Posterior vena cava (tissue), 2 donors: Measurements from ENCODE around the gene SH3BGRL2. TPM values are rescaled to one million over a fixed set of nuclear protein-coding genes. Genes with fewer than 3 reads are reported as not detected.
"Not testable (repeated sequence)": the region's sequence is repeated elsewhere in the genome, so short reads cannot be mapped to it uniquely, and the experiment has no call there.

Experiments
- DNase-seq: peaks from one replicate; pipeline ENCODE4 v3.0.0-alpha.2; 2020; ENCODE audit warnings: low spot score
- intact Hi-C, 2 donors: fragments of 100-400 bp; cut with DNase I; formaldehyde crosslinking; loops; one replicate each; pipeline versions ENCODE4 v1.14.1 to v1.14.2; 2022 to 2023
- total RNA-seq, 2 donors: library from RNA; stranded (reverse); fragmentation: NEBNext Ultra II Directional; extraction: Animal tissue kit (Norgen Biotek cat#: 25700); gene quantifications; one replicate each; pipeline ENCODE4 v1.2.1, GENCODE V29; 2021
- donor health status: DM: yes; HTN: yes; CAD: no.
- donor health status: DM: yes; HTN: yes; CAD: no.

Gene SH3BGRL2
- total RNA-seq, 2 donors from 2014 or later = 14.0 to 15.0 TPM

GRCh38 chr6:79640146-79641111, 9.3 kb downstream of the SH3BGRL2 start:
- DNase-seq = no peak
- intact Hi-C loops = no loop called here

- DNase-seq = no peak
- intact Hi-C loops = no loop called here
Observed at GRCh38 chr6:79646006-79646405, 14.9 kb downstream of the SH3BGRL2 start.

- no peak for DNase-seq
- intact Hi-C loops = no loop called here
Observed at GRCh38 chr6:79646561-79646960, 15.4 kb downstream of the SH3BGRL2 start.

- intact Hi-C loops = no loop called here
Observed at GRCh38 chr6:79647741-79648140, 16.6 kb downstream of the SH3BGRL2 start.

GRCh38 chr6:79648328-79648727, 17.2 kb downstream of the SH3BGRL2 start:
- no peak for DNase-seq
- intact Hi-C loops = no loop called here

More at GRCh38 chr6:79647741-79648140, 16.6 kb downstream of the SH3BGRL2 start:
- no peak for DNase-seq

- no peak for DNase-seq
- intact Hi-C loops = no loop called here
Observed at GRCh38 chr6:79649016-79649415, 17.9 kb downstream of the SH3BGRL2 start.

GRCh38 chr6:79650950-79651349, 19.8 kb downstream of the SH3BGRL2 start:
- intact Hi-C loops = no loop called here
- no peak for DNase-seq

- no peak for DNase-seq
- intact Hi-C loops = no loop called here
Observed at GRCh38 chr6:79656134-79656533, 25.0 kb downstream of the SH3BGRL2 start.

GRCh38 chr6:79657238-79657637, 26.1 kb downstream of the SH3BGRL2 start:
- intact Hi-C loops = no loop called here
- DNase-seq = no peak

- DNase-seq, intact Hi-C loops: not testable (repeated sequence)
Observed at GRCh38 chr6:79663655-79664054, 32.5 kb downstream of the SH3BGRL2 start.

GRCh38 chr6:79665725-79666551, 34.8 kb downstream of the SH3BGRL2 start:
- intact Hi-C loops = no loop called here
- no peak for DNase-seq

- DNase-seq = no peak
- intact Hi-C loops = no loop called here
Observed at GRCh38 chr6:79666634-79667033, 35.5 kb downstream of the SH3BGRL2 start.

- intact Hi-C loops = no loop called here
Observed at GRCh38 chr6:79668381-79668780, 37.3 kb downstream of the SH3BGRL2 start.

GRCh38 chr6:79669766-79670165, 38.6 kb downstream of the SH3BGRL2 start:
- intact Hi-C loops = no loop called here
- DNase-seq = no peak

More at GRCh38 chr6:79668381-79668780, 37.3 kb downstream of the SH3BGRL2 start:
- DNase-seq = no peak

- DNase-seq = no peak
- intact Hi-C loops = no loop called here
Observed at GRCh38 chr6:79670789-79671188, 39.7 kb downstream of the SH3BGRL2 start.

GRCh38 chr6:79671600-79672266, 40.6 kb downstream of the SH3BGRL2 start:
- intact Hi-C loops = no loop called here
- no peak for DNase-seq

GRCh38 chr6:79672631-79673111, 41.5 kb downstream of the SH3BGRL2 start:
- intact Hi-C loops = no loop called here
- DNase-seq = no peak

- no peak for DNase-seq
- intact Hi-C loops = no loop called here
Observed at GRCh38 chr6:79673947-79674346, 42.8 kb downstream of the SH3BGRL2 start.
